ENCODE data around the gene GDPD4. TPM values are rescaled to one million over a fixed set of nuclear protein-coding genes. Genes with fewer than 3 reads are reported as not detected.

The GDPD4 gene
- total RNA-seq, 1 donor from 2014 or later, result not detected

- Mint-ChIP-seq H3K27ac (no peak overlapping the region), H3K4me3 (no peak overlapping the region), H3K36me3 (peaks cover 19% of the 10 kb centered on the region), H3K9me3 (peaks cover 4% of the 10 kb centered on the region), H3K4me1 (peaks cover 7% of the 10 kb centered on the region), H3K27me3 (ENCODE audit: low read depth) (no peaks in the 10 kb centered on the region)
- TF ChIP-seq CTCF (IDR thresholded peaks at IDR 0.05; ENCODE audit: unreplicated experiment), result no peak
- DNase-seq (ENCODE audit: low spot score in 2 of 2, unreplicated experiment in 2 of 2), result no peak
Measured at GRCh38 chr11:77318600-77318999, 17.1 kb upstream of the GDPD4 start.

GRCh38 chr11:77316733-77317342 lies 15.4 kb upstream of the GDPD4 start:
- H3K4me3 Mint-ChIP-seq, result no peak overlapping the region
- no peak overlapping the region for H3K27ac Mint-ChIP-seq
- H3K4me1 Mint-ChIP-seq, result peaks cover 7% of the 10 kb centered on the region
- H3K27me3 Mint-ChIP-seq (ENCODE audit: low read depth), result no peaks in the 10 kb centered on the region
- peaks cover 8% of the 10 kb centered on the region for H3K36me3 Mint-ChIP-seq
- no peak for TF ChIP-seq CTCF (IDR thresholded peaks at IDR 0.05; ENCODE audit: unreplicated experiment)
- DNase-seq (ENCODE audit: low spot score in 2 of 2, unreplicated experiment in 2 of 2), result no peak
- peaks cover 4% of the 10 kb centered on the region for H3K9me3 Mint-ChIP-seq

GRCh38 chr11:77312107-77312506 lies 10.6 kb upstream of the GDPD4 start:
- no peaks in the 10 kb centered on the region for H3K27me3 Mint-ChIP-seq (ENCODE audit: low read depth)
- TF ChIP-seq CTCF (IDR thresholded peaks at IDR 0.05; ENCODE audit: unreplicated experiment), result no peak
- H3K4me1 Mint-ChIP-seq, result peaks cover 7% of the 10 kb centered on the region

GRCh38 chr11:77311701-77312100 lies 10.2 kb upstream of the GDPD4 start:
- no peaks in the 10 kb centered on the region for H3K9me3 Mint-ChIP-seq
- no peaks in the 10 kb centered on the region for H3K27me3 Mint-ChIP-seq (ENCODE audit: low read depth)
- TF ChIP-seq CTCF (IDR thresholded peaks at IDR 0.05; ENCODE audit: unreplicated experiment), result no peak
- no peaks in the 10 kb centered on the region for H3K36me3 Mint-ChIP-seq
- peaks cover 7% of the 10 kb centered on the region for H3K4me1 Mint-ChIP-seq
- DNase-seq (ENCODE audit: low spot score in 2 of 2, unreplicated experiment in 2 of 2), result no peak
- H3K27ac Mint-ChIP-seq, result no peak overlapping the region
- no peak overlapping the region for H3K4me3 Mint-ChIP-seq

More at GRCh38 chr11:77312107-77312506, 10.6 kb upstream of the GDPD4 start:
- Mint-ChIP-seq H3K36me3 (no peaks in the 10 kb centered on the region), H3K4me3 (no peak overlapping the region), H3K9me3 (no peaks in the 10 kb centered on the region), H3K27ac (no peak overlapping the region)
- DNase-seq (ENCODE audit: low spot score in 2 of 2, unreplicated experiment in 2 of 2), result no peak

GRCh38 chr11:77310721-77311120 lies 9.2 kb upstream of the GDPD4 start:
- Mint-ChIP-seq H3K9me3 (no peaks in the 10 kb centered on the region), H3K4me1 (peaks cover 7% of the 10 kb centered on the region), H3K27ac (no peak overlapping the region), H3K27me3 (ENCODE audit: low read depth) (no peaks in the 10 kb centered on the region), H3K4me3 (no peak overlapping the region), H3K36me3 (no peaks in the 10 kb centered on the region)
- no peak for TF ChIP-seq CTCF (IDR thresholded peaks at IDR 0.05; ENCODE audit: unreplicated experiment)
- no peak for DNase-seq (ENCODE audit: low spot score in 2 of 2, unreplicated experiment in 2 of 2)
